SK-N-SH (cell line): ENCODE measurements around the gene ZNF514. TPM values are rescaled to one million over a fixed set of nuclear protein-coding genes. Genes with fewer than 3 reads are reported as not detected.

Experiments
- CTCF ChIA-PET: fragments of 300-600, 350-600 bp; formaldehyde crosslinking; extraction: SDS; loops from one replicate; lab custom pipeline; 2021; lab: Yijun Ruan, JAX
- POLR2A ChIA-PET: fragments of 350-600 bp; sonication (Branson Sonifier 250); formaldehyde crosslinking; extraction: SDS; loops from one replicate; lab custom pipeline; 2020; ENCODE audit warnings: antibody characterized with exemption, inconsistent platforms; lab: Yijun Ruan, JAX
- DNase-seq: peaks from one replicate; pipeline ENCODE4 v3.0.0; 2012
- H2AFZ ChIP-seq: fragments of 200-600 bp; sonication (generic); 2 replicates; pipeline ENCODE4 v1.8.1; 2016; ENCODE audit warnings: antibody characterized with exemption, mild to moderate bottlenecking, low read depth
- H3F3A ChIP-seq: fragments of 200-600 bp; sonication (generic); replicated peaks from 2 replicates; pipeline ENCODE3; 2016; ENCODE audit warnings: antibody characterized with exemption, mild to moderate bottlenecking; ENCODE audit not compliant: insufficient read depth
- H3K27ac ChIP-seq, 2 experiments: fragments of 200-500 bp in 1 of 2; fragments of 200-600 bp in 1 of 2; sonication (Bioruptor generic) in 1 of 2; sonication (generic), shearing (Covaris generic) in 1 of 2; 2 replicates each; pipeline versions ENCODE4 v1.5.1 to v1.6.1; 2014 to 2016; ENCODE audit warnings: low read depth in 2 of 2, inconsistent platforms in 1 of 2, low read length in 1 of 2, mild to moderate bottlenecking in 1 of 2, mixed read lengths in 1 of 2
- H3K27me3 ChIP-seq: fragments of 200-600 bp; sonication (generic), shearing (Covaris generic); 2 replicates; pipeline ENCODE4 v1.6.1; 2016; ENCODE audit warnings: mixed run types; ENCODE audit not compliant: insufficient read depth
- H3K36me3 ChIP-seq, 2 experiments: fragments of 200-500 bp in 1 of 2; fragments of 200-600 bp in 1 of 2; sonication (Bioruptor generic) in 1 of 2; sonication (generic) in 1 of 2; replicated peaks in 1 of 2; 2 replicates each; pipeline versions ENCODE3 to v1.5.1; 2014 to 2016; ENCODE audit warnings: low read length in 1 of 2, mild to moderate bottlenecking in 1 of 2; ENCODE audit not compliant: insufficient read depth in 2 of 2, control insufficient read depth in 1 of 2
- H3K4me1 ChIP-seq, 2 experiments: fragments of 200-500 bp in 1 of 2; fragments of 200-600 bp in 1 of 2; sonication (Bioruptor generic) in 1 of 2; sonication (generic), shearing (Covaris generic) in 1 of 2; 2 replicates each; pipeline versions ENCODE4 v1.5.1 to v1.6.1; 2014 to 2016; ENCODE audit warnings: low read depth in 1 of 2, low read length in 1 of 2, mixed run types in 1 of 2; ENCODE audit not compliant: insufficient read depth in 2 of 2, control insufficient read depth in 1 of 2
- H3K4me2 ChIP-seq: fragments of 200-600 bp; sonication (generic), shearing (Covaris generic); 2 replicates; pipeline ENCODE4 v1.6.1; 2017; ENCODE audit warnings: mixed run types
- H3K4me3 ChIP-seq, 2 experiments: fragments of 200-500 bp in 1 of 2; fragments of 200-600 bp in 1 of 2; sonication (Bioruptor generic) in 1 of 2; sonication (generic), shearing (Covaris generic) in 1 of 2; 2 replicates each; pipeline versions ENCODE4 v1.5.1 to v1.8.1; 2014 to 2016; ENCODE audit warnings: low read depth in 2 of 2, inconsistent platforms in 1 of 2, low read length in 1 of 2, mild to moderate bottlenecking in 1 of 2, mixed read lengths in 1 of 2, moderate library complexity in 1 of 2
- H3K79me2 ChIP-seq: fragments of 200-600 bp; sonication (generic); 2 replicates; pipeline ENCODE4 v1.8.1; 2017; ENCODE audit warnings: mild to moderate bottlenecking; ENCODE audit not compliant: insufficient read depth
- H3K9ac ChIP-seq: fragments of 200-600 bp; sonication (generic); 2 replicates; pipeline ENCODE4 v1.6.1; 2017; ENCODE audit warnings: mixed run types
- H3K9me2 ChIP-seq: fragments of 200-600 bp; sonication (generic); 2 replicates; pipeline ENCODE4 v1.6.1; 2017; ENCODE audit warnings: mixed run types
- H3K9me3 ChIP-seq: fragments of 200-600 bp; sonication (generic); 2 replicates; pipeline ENCODE4 v1.6.1; 2017; ENCODE audit warnings: mixed run types, mild to moderate bottlenecking, moderate library complexity
- H4K20me1 ChIP-seq: fragments of 200-600 bp; sonication (generic); 2 replicates; pipeline ENCODE4 v1.6.1; 2017; ENCODE audit warnings: mild to moderate bottlenecking, mixed run types; ENCODE audit not compliant: insufficient read depth
- EP300 ChIP-seq, 2 experiments: IDR thresholded peaks; 2 replicates each; pipeline versions ENCODE4 v1.4.0 to v1.6.1; 2012; ENCODE audit warnings: borderline replicate concordance in 1 of 2, low read depth in 1 of 2, low read length in 1 of 2
- EZH2phosphoT487 ChIP-seq: fragments of 200-600 bp; sonication (generic); IDR thresholded peaks from 2 replicates; pipeline ENCODE4 v1.6.1; 2017; ENCODE audit warnings: low read depth, mixed run types, mild to moderate bottlenecking, antibody characterized with exemption, moderate library complexity, borderline replicate concordance
- FOXM1 ChIP-seq: IDR thresholded peaks from 2 replicates; pipeline ENCODE4 v1.4.0; 2012; ENCODE audit warnings: low read depth, mild to moderate bottlenecking
- GABPA ChIP-seq: IDR thresholded peaks from 2 replicates; pipeline ENCODE4 v1.4.0; 2012; ENCODE audit warnings: low read depth, mild to moderate bottlenecking
- JUND ChIP-seq: IDR thresholded peaks from 2 replicates; pipeline ENCODE4 v1.4.0; 2012
- MAX ChIP-seq: IDR thresholded peaks from 2 replicates; pipeline ENCODE4 v1.4.0; 2012; ENCODE audit warnings: low read depth
- NRF1 ChIP-seq: IDR thresholded peaks from 2 replicates; pipeline ENCODE4 v1.6.1; 2012; ENCODE audit warnings: low read depth, mild to moderate bottlenecking, low read length
- RCOR1 ChIP-seq: fragments of 150-350 bp; IDR thresholded peaks from 2 replicates; pipeline ENCODE4 v1.6.1; 2017; ENCODE audit warnings: antibody characterized with exemption, low read length
- TEAD4 ChIP-seq: IDR thresholded peaks from 2 replicates; pipeline ENCODE4 v1.4.0; 2012; ENCODE audit warnings: mild to moderate bottlenecking, borderline replicate concordance; ENCODE audit not compliant: insufficient read depth
- YY1 ChIP-seq: IDR thresholded peaks from 2 replicates; pipeline ENCODE4 v1.4.0; 2012; ENCODE audit warnings: low read depth, mild to moderate bottlenecking
- ZBTB33 ChIP-seq: IDR thresholded peaks from 2 replicates; pipeline ENCODE4 v1.4.0; 2012; ENCODE audit warnings: low read depth, borderline replicate concordance
- WGBS: methylation state at CpG from one replicate; pipeline ENCODE4 v1.1.6; 2017; ENCODE audit warnings: low lambda C conversion rate; 5-methylcytosine and 5-hydroxymethylcytosine counted together
- polyA plus RNA-seq, 3 experiments: library from polyadenylated mRNA; depleted of rRNA; stranded (reverse); fragments of >200 nt; gene quantifications; 2 replicates each; pipeline ENCODE4 v1.2.3, GENCODE V29; 2012
- TF ChIP-seq, protein P1 (sequence below): fragments of 200-600 bp; sonication (generic); IDR thresholded peaks from 2 replicates; pipeline ENCODE4 v1.6.1; 2017; ENCODE audit warnings: antibody characterized with exemption, mild to moderate bottlenecking, moderate library complexity
- TF ChIP-seq, protein P2 (sequence below): IDR thresholded peaks from 2 replicates; pipeline ENCODE4; 2012

The ZNF514 gene
- 9.0 and 12.5 TPM in 2 replicates for polyA plus RNA-seq (2012; rRNA removed)
- polyA plus RNA-seq (2012; cell fraction: cytosol; rRNA removed), result 7.3 and 7.8 TPM in 2 replicates
- 24.3 and 31.8 TPM in 2 replicates for polyA plus RNA-seq (2012; cell fraction: nucleus; rRNA removed)

GRCh38 chr2:95159690-95160449, at the start of gene ZNF514:
Gene ZNF514 (minus strand): TSS chr2:95159848. CDS start chr2:95153253, 6,595 bp downstream.
- H3K4me1 ChIP-seq, result peaks cover 0 to 23% of the 10 kb centered on the region in 2 experiments; a peak in 2 of 4 replicates
- peak within 1 kb of the TSS; percentile 97 for H2AFZ ChIP-seq
- WGBS, result 68% methylated on average over 15 of the region's 64 CpGs
- ChIA-PET CTCF (interaction anchor here (1.1 to 1.9 kb wide), 4 partner anchors 25 to 185 kb away, joined by 3 to 4 read pairs (median 4); no protein-coding TSS in a partner anchor), POLR2A (interaction anchor here (2.6 kb wide), 1 partner anchor 38 kb away, joined by 8 read pairs; the partner anchor contains the start of gene MRPS5)
- peak within 1 kb of the TSS; percentile 80 for H3K9ac ChIP-seq
- peak; percentile 93 for DNase-seq
- H3K4me2 ChIP-seq, result peak within 1 kb of the TSS; percentile 93
- peaks cover 12% of the 10 kb centered on the region for H3K79me2 ChIP-seq
- H3K9me3 ChIP-seq, result no peaks in the 10 kb centered on the region
- TF ChIP-seq NRF1 (peak; percentile 71), TEAD4 (no peak), MAX (0 out of 2 replicates have a peak, but pooled peaks have one; percentile 42), GABPA (no peak)
- H3K36me3 ChIP-seq, result peaks cover 22 to 35% of the 10 kb centered on the region in 2 experiments
- peak within 1 kb of the TSS; percentile 74 to 79 for H3K4me3 ChIP-seq
- no peaks in the 10 kb centered on the region for H3K27me3 ChIP-seq
- peak within 1 kb of the TSS; percentile 22 to 80; a peak in 3 of 4 replicates for H3K27ac ChIP-seq
- H3F3A ChIP-seq, result peaks cover 14% of the 10 kb centered on the region
- H4K20me1 ChIP-seq, result no peaks in the 10 kb centered on the region
- H3K9me2 ChIP-seq, result no peaks in the 10 kb centered on the region

GRCh38 chr2:95208106-95208505, 48.5 kb upstream of the ZNF514 start:
- Histone ChIP-seq H3K9ac (no peak overlapping the region), H3K36me3 (peaks cover 32 to 36% of the 10 kb centered on the region in 2 experiments), H2AFZ (peak overlapping the region; percentile 87), H3K9me2 (no peaks in the 10 kb centered on the region), H3K27ac (peak overlapping the region in 1 of 2 experiments; percentile 89; a peak in 1 of 4 replicates), H3F3A (peaks cover 7% of the 10 kb centered on the region), H3K27me3 (no peaks in the 10 kb centered on the region), H3K4me2 (peak overlapping the region; percentile 80), H3K4me1 (no peaks in the 10 kb centered on the region; a peak in 1 of 4 replicates), H3K79me2 (no peaks in the 10 kb centered on the region), H3K4me3 (peak overlapping the region; percentile 80 to 81), H4K20me1 (no peaks in the 10 kb centered on the region), H3K9me3 (no peaks in the 10 kb centered on the region; the same call in 1 of the 2 replicates)
- CTCF ChIA-PET, result no interaction called here
- POLR2A ChIA-PET, result no interaction called here
- 76% methylated on average over 6 of the region's 6 CpGs for WGBS
- TF ChIP-seq JUND, result no peak
- no peak for TF ChIP-seq YY1
- no peak for TF ChIP-seq TEAD4
- TF ChIP-seq, protein P1, sequence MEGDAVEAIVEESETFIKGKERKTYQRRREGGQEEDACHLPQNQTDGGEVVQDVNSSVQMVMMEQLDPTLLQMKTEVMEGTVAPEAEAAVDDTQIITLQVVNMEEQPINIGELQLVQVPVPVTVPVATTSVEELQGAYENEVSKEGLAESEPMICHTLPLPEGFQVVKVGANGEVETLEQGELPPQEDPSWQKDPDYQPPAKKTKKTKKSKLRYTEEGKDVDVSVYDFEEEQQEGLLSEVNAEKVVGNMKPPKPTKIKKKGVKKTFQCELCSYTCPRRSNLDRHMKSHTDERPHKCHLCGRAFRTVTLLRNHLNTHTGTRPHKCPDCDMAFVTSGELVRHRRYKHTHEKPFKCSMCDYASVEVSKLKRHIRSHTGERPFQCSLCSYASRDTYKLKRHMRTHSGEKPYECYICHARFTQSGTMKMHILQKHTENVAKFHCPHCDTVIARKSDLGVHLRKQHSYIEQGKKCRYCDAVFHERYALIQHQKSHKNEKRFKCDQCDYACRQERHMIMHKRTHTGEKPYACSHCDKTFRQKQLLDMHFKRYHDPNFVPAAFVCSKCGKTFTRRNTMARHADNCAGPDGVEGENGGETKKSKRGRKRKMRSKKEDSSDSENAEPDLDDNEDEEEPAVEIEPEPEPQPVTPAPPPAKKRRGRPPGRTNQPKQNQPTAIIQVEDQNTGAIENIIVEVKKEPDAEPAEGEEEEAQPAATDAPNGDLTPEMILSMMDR, result no peak
- TF ChIP-seq ZBTB33, result no peak
- no peak for TF ChIP-seq FOXM1
- no peak for TF ChIP-seq EZH2phosphoT487
- no peak for TF ChIP-seq EP300 (IDR thresholded peaks at IDR 0.05; ENCODE audit: borderline replicate concordance in 1 of 2, low read depth in 1 of 2, low read length in 1 of 2)
- no peak for TF ChIP-seq GABPA
- no peak for TF ChIP-seq RCOR1
- TF ChIP-seq, protein P2, sequence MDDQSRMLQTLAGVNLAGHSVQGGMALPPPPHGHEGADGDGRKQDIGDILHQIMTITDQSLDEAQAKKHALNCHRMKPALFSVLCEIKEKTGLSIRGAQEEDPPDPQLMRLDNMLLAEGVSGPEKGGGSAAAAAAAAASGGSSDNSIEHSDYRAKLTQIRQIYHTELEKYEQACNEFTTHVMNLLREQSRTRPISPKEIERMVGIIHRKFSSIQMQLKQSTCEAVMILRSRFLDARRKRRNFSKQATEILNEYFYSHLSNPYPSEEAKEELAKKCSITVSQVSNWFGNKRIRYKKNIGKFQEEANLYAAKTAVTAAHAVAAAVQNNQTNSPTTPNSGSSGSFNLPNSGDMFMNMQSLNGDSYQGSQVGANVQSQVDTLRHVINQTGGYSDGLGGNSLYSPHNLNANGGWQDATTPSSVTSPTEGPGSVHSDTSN, result no peak
- DNase-seq, result no peak
